GM23338 (cell line): ENCODE results near the gene HSD3B7. TPM values are rescaled to one million over a fixed set of nuclear protein-coding genes. Genes with fewer than 3 reads are reported as not detected.

ENCODE experiments used
- ATAC-seq: fragments of 200-7000 bp; cut with Tn5 transposase; 3 replicates; pipeline ENCODE4 v1.9.1; 2020
- DNase-seq: peaks from one replicate; pipeline ENCODE4 v3.0.0-alpha.2; 2015; ENCODE audit warnings: low spot score
- H2AFZ ChIP-seq: fragments of 200-600 bp; sonication (generic); 2 replicates; pipeline ENCODE4 v1.8.0; 2016; ENCODE audit warnings: antibody characterized with exemption, mild to moderate bottlenecking, moderate library complexity
- H3F3A ChIP-seq: fragments of 200-600 bp; sonication (generic); replicated peaks from 2 replicates; pipeline ENCODE4 v1.8.0; 2017; ENCODE audit warnings: antibody characterized with exemption, mixed run types, low read depth
- H3K27ac ChIP-seq: fragments of 200-600 bp; sonication (generic); 2 replicates; pipeline ENCODE4 v1.6.1; 2016; ENCODE audit warnings: low read depth
- H3K27me3 ChIP-seq: fragments of 200-600 bp; sonication (generic); 2 replicates; pipeline ENCODE4 v1.8.0; 2016; ENCODE audit warnings: mild to moderate bottlenecking, mixed run types, moderate library complexity; ENCODE audit not compliant: insufficient read depth
- H3K36me3 ChIP-seq: fragments of 200-600 bp; sonication (generic); 2 replicates; pipeline ENCODE4 v1.8.0; 2016; ENCODE audit warnings: mild to moderate bottlenecking; ENCODE audit not compliant: insufficient read depth
- H3K4me1 ChIP-seq: fragments of 200-600 bp; sonication (generic); 2 replicates; pipeline ENCODE4 v1.8.0; 2016; ENCODE audit warnings: mild to moderate bottlenecking, moderate library complexity; ENCODE audit not compliant: insufficient read depth
- H3K4me2 ChIP-seq: fragments of 200-600 bp; sonication (generic); 2 replicates; pipeline ENCODE4 v1.7.1; 2017; ENCODE audit warnings: mixed run types
- H3K4me3 ChIP-seq: fragments of 200-600 bp; sonication (generic); 2 replicates; pipeline ENCODE4 v1.6.1; 2016; ENCODE audit warnings: mixed run types
- H3K79me2 ChIP-seq: fragments of 200-600 bp; sonication (generic); replicated peaks from 2 replicates; pipeline ENCODE4 v1.8.0; 2017; ENCODE audit warnings: mild to moderate bottlenecking; ENCODE audit not compliant: insufficient read depth
- H3K9me2 ChIP-seq: fragments of 200-600 bp; sonication (generic); 2 replicates; pipeline ENCODE4 v1.8.0; 2017; ENCODE audit not compliant: insufficient read depth
- H4K20me1 ChIP-seq: fragments of 200-600 bp; sonication (generic); replicated peaks from 2 replicates; pipeline ENCODE4 v1.8.0; 2017; ENCODE audit warnings: mild to moderate bottlenecking; ENCODE audit not compliant: insufficient read depth
- H3K27ac Mint-ChIP-seq: 2 replicates; pipeline ENCODE4 v1.8.0; 2020; ENCODE audit warnings: inconsistent platforms, mild to moderate bottlenecking, moderate library complexity, mixed read lengths
- H3K27me3 Mint-ChIP-seq: 3 replicates; pipeline ENCODE4 v1.8.0; 2022; ENCODE audit warnings: low read depth, mild to moderate bottlenecking, moderate library complexity, mixed read lengths, inconsistent platforms; ENCODE audit not compliant: insufficient read depth, poor library complexity
- H3K36me3 Mint-ChIP-seq: 3 replicates; pipeline ENCODE4 v1.8.0; 2021; ENCODE audit warnings: low read depth, mild to moderate bottlenecking, inconsistent platforms, moderate library complexity, mixed read lengths
- H3K4me1 Mint-ChIP-seq: 3 replicates; pipeline ENCODE4 v1.8.0; 2020; ENCODE audit warnings: mild to moderate bottlenecking, inconsistent platforms, mixed read lengths
- H3K4me3 Mint-ChIP-seq: 3 replicates; pipeline ENCODE4 v1.8.0; 2021; ENCODE audit warnings: moderate library complexity, mild to moderate bottlenecking, inconsistent platforms, mixed read lengths
- H3K9me3 Mint-ChIP-seq: 3 replicates; pipeline ENCODE4 v1.8.0; 2020; ENCODE audit warnings: moderate library complexity, mild to moderate bottlenecking, inconsistent platforms, mixed read lengths
- CREB1 ChIP-seq: fragments of 250-450 bp; sonication (Bioruptor Pico); IDR thresholded peaks from 2 replicates; pipeline ENCODE4 v1.5.0; 2020; ENCODE audit warnings: low read depth, mild to moderate bottlenecking, moderate library complexity
- CTCF ChIP-seq, 2 experiments: fragments of 200-600 bp in 1 of 2; sonication (generic) in 1 of 2; conservative IDR thresholded peaks; 2 replicates each; pipeline versions ENCODE4 v1.5.1 to v1.6.1; 2016 to 2017; ENCODE audit warnings: antibody characterized with exemption in 2 of 2, low read depth in 2 of 2, mild to moderate bottlenecking in 2 of 2, moderate library complexity in 1 of 2
- EZH2phosphoT487 ChIP-seq: fragments of 200-600 bp; sonication (generic); IDR thresholded peaks from one replicate; pipeline ENCODE4 v1.8.1; 2018; ENCODE audit warnings: antibody characterized with exemption; ENCODE audit not compliant: unreplicated experiment
- JUNB ChIP-seq: IDR thresholded peaks from one replicate; pipeline ENCODE4 v1.6.1; 2016; ENCODE audit warnings: antibody characterized with exemption; ENCODE audit not compliant: unreplicated experiment
- NANOG ChIP-seq: IDR thresholded peaks from 2 replicates; pipeline ENCODE4 v1.6.1; 2016; ENCODE audit warnings: antibody characterized with exemption, borderline replicate concordance
- REST ChIP-seq: IDR thresholded peaks from one replicate; pipeline ENCODE4 v1.6.1; 2018; ENCODE audit warnings: antibody characterized with exemption; ENCODE audit not compliant: unreplicated experiment
- STAT1 ChIP-seq: IDR thresholded peaks from one replicate; pipeline ENCODE4 v1.6.1; 2016; ENCODE audit warnings: antibody characterized with exemption; ENCODE audit not compliant: unreplicated experiment
- ZNF114 ChIP-seq: fragments of 250-450 bp; sonication (Bioruptor Pico); IDR thresholded peaks from 2 replicates; pipeline ENCODE4 v1.5.0; 2020; ENCODE audit warnings: mild to moderate bottlenecking, moderate library complexity
- ZNF462 ChIP-seq: fragments of 250-450 bp; sonication (Bioruptor Pico); IDR thresholded peaks from 2 replicates; pipeline ENCODE4 v1.5.0; 2020; ENCODE audit warnings: mild to moderate bottlenecking, moderate library complexity
- polyA plus RNA-seq: library from polyadenylated mRNA; unstranded; fragments of >200 nt; fragmentation: Nextera tagmentation; extraction: Ambion mirVana; gene quantifications from 2 replicates; pipeline ENCODE4 v1.2.1, GENCODE V29; 2016
- total RNA-seq: library from RNA; depleted of rRNA; stranded (reverse); fragments of >200 nt; shearing (Covaris generic); gene quantifications from 2 replicates; pipeline ENCODE4 v1.2.3, GENCODE V29; 2014

HSD3B7 gene
- total and polyA plus RNA-seq, 2 experiments from 2014 or later, result 4.3 to 12.2 TPM

GRCh38 chr16:31008551-31008950, 23.5 kb downstream of the HSD3B7 start:
- Mint-ChIP-seq H3K27ac (no peak overlapping the region), H3K4me1 (peaks cover 20% of the 10 kb centered on the region), H3K27me3 (peaks cover 30% of the 10 kb centered on the region), H3K36me3 (no peaks in the 10 kb centered on the region; the same call in 2 of the 3 replicates), H3K9me3 (no peaks in the 10 kb centered on the region; the same call in 1 of the 3 replicates), H3K4me3 (no peak overlapping the region; the same call in 2 of the 3 replicates)
- Histone ChIP-seq H3K4me2 (no peak overlapping the region), H3K79me2 (peaks cover 12% of the 10 kb centered on the region; the same call in 1 of the 2 replicates), H3K9me2 (no peaks in the 10 kb centered on the region), H4K20me1 (0 out of 2 replicates have a peak, but pooled peaks cover 5% of the 10 kb centered on the region), H3K36me3 (no peaks in the 10 kb centered on the region; the same call in 1 of the 2 replicates), H3K4me3 (no peak overlapping the region), H3K27me3 (no peaks in the 10 kb centered on the region), H3F3A (no peaks in the 10 kb centered on the region), H3K27ac (no peak overlapping the region), H3K4me1 (no peaks in the 10 kb centered on the region; the same call in 1 of the 2 replicates), H2AFZ (no peak overlapping the region)
- ATAC-seq (no peak), DNase-seq (no peak)
- no peak for TF ChIP-seq STAT1
- no peak for TF ChIP-seq ZNF462
- no peak for TF ChIP-seq REST
- TF ChIP-seq CREB1 (CRISPR knock-in tag), result no peak
- no peak for TF ChIP-seq JUNB
- no peak for TF ChIP-seq EZH2phosphoT487
- TF ChIP-seq ZNF114 (CRISPR knock-in tag), result no peak
- TF ChIP-seq CTCF (conservative IDR thresholded peaks at IDR 0.05; ENCODE audit: low read depth in 2 of 2), result no peak
- TF ChIP-seq NANOG, result no peak
